GM21576 (cell line): ENCODE measurements around the gene NLGN1.

Experiments
- ATAC-seq: cut with Tn5 transposase; IDR thresholded peaks from one replicate; pipeline ENCODE4 v1.9.1; 2021; ENCODE audit warnings: mild to moderate bottlenecking, moderate library complexity; ENCODE audit not compliant: unreplicated experiment

The NLGN1 gene

GRCh38 chr3:174253196-174253823, 855.8 kb downstream of the NLGN1 start:
- ATAC-seq = no peak

GRCh38 chr3:174253940-174254339, 856.4 kb downstream of the NLGN1 start:
- ATAC-seq = no peak

DNA sequence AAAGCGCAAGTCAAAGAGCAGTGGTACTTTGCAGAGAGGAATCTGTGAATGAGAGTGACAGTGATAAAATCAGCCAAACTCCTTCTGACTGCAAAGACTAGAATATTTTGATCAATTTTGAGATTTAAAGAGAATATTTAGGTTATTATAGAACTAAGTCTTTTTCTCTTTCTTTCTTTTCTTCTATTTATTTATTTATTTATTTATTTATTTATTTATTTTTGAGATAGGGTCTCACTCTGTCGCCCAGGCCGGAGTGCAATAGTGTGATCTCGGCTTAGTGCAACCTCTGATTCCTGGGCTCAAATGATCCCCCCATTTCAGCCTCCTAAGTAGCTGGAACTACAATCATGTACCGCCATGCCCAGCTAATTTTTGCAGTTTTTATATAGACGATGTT, 857.9 kb downstream of the NLGN1 start:
- ATAC-seq = no peak

DNA sequence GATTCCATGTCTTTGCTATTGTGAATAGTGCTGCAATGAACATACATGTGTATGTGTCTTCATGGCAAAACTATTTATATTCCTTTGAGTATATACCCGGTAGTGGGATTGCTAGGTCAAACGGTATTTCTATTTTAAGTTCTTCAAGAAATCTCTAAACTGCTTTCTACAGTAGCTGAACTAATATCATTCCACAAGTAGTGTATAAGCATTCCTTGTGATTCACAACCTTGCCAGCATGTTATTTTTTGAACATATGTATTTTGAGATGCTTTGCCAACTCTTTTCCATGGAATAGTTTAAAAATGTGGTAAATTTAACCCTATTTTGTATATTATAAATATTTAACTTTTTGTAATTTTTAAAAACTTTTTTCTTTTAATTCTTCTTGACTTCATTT, 868.9 kb downstream of the NLGN1 start:
- ATAC-seq = no peak

DNA sequence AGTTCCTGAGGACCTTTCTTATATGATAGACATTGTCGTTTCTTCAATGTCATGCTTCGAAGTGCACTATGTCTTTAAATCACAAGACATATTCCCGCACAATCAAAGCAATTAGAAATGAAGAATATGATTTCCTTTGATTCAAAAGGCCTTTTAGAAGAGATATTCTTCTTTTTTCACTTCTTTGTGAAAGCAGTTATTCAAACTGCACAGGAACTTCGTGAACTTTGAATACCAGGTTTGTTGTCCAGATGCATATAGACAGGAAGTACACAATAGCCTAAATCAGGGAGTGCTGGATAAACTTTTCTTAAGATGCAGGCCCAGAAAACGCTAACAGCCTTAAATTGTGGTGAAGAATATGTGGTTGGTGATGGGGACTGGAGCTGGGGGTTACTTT, 870.5 kb downstream of the NLGN1 start:
- ATAC-seq = no peak

GRCh38 chr3:174268586-174268985, 871.0 kb downstream of the NLGN1 start:
- no peak for ATAC-seq

- no peak for ATAC-seq
Measured at GRCh38 chr3:174270841-174271240, 873.3 kb downstream of the NLGN1 start.

DNA sequence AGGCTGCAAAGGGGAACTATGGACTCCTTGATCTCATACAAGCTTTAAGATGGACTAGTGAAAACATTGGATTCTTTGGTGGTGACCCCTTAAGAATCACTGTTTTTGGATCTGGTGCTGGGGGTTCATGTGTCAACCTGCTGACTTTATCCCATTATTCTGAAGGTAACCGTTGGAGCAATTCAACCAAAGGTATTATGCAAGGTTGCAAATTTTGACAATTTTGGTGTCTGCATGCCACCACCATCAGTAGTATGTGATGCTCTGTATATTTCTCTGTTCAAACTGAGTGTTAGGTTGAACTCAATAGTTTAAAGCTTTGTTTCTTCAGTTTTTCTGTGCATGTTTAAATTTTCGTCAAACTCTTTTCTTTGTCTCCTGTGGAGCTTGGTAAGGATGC, 877.8 kb downstream of the NLGN1 start:
- no peak for ATAC-seq

- ATAC-seq = no peak
Measured at GRCh38 chr3:174276826-174277225, 879.3 kb downstream of the NLGN1 start.

- no peak for ATAC-seq
Measured at GRCh38 chr3:174278094-174278493, 880.5 kb downstream of the NLGN1 start.

- ATAC-seq = no peak
Measured at GRCh38 chr3:174280186-174280585, 882.6 kb downstream of the NLGN1 start.

DNA sequence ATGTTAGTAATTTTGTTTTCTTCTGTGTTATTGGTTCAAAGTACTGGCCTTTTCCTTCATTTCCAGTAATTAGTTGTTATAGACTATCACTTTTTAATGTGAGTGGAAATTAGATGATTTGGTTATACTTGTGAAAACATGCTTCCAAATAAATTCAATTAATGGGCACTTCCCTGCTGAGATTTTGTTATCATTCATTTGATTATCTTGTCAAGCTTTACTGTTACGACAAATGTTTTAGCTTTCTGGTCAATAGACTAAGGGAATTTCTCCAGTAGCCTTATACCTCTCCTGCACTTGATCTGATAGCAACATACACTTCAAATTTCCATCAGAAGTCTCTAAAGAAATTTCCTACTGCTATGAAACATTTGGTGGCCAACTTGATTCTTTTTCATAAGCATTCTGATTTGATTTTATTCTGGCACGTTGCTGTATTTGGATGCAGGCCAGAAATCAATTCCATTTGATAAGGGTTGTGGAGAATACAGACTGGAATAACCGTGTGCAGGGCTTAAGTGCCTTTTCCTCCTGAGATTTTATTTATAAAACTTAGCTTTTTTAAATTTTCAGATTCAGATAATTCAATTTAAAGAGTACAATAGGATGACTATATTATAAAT, 887.8 kb downstream of the NLGN1 start:
- no peak for ATAC-seq

GRCh38 chr3:174287705-174288104, 890.2 kb downstream of the NLGN1 start:
- ATAC-seq = no peak

GRCh38 chr3:174294616-174295015, 897.1 kb downstream of the NLGN1 start:
- no peak for ATAC-seq

DNA sequence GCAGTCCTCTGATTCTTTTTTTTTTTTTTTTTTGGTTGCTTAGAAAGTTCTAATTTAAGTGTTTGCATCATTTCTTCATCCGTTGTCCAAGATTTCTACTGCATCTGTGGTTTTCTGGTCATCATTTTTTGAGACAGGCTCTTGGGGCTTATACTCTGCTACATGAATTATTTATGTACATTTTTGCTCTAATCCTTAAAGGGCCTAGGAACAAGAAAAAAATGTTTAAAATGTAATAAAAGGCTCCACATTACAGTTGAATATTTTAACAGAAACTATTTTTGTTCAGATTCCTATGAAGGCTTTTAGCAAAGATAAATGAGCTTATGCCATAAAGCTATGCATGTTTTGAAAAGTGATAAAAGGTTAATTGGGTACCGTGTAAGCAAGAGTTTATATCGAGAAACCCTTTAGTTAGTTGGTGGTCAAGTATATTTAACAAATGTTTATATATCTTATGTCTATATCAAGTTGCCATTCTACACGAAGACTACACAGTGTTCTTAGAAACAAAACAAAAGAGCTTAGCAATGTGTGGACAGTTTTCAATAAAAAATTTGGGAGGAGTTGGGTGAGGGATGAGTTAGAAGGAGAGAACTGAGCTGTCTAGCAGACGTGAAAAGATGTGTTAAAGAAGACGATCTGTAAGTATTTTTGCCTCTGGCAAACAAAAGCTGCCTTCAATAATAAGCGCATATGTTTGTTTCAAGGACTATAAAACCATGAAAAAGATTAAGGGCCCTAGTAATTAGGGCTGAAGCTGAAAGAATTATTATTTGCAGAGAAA, 898.0 kb downstream of the NLGN1 start:
- ATAC-seq = no peak

DNA sequence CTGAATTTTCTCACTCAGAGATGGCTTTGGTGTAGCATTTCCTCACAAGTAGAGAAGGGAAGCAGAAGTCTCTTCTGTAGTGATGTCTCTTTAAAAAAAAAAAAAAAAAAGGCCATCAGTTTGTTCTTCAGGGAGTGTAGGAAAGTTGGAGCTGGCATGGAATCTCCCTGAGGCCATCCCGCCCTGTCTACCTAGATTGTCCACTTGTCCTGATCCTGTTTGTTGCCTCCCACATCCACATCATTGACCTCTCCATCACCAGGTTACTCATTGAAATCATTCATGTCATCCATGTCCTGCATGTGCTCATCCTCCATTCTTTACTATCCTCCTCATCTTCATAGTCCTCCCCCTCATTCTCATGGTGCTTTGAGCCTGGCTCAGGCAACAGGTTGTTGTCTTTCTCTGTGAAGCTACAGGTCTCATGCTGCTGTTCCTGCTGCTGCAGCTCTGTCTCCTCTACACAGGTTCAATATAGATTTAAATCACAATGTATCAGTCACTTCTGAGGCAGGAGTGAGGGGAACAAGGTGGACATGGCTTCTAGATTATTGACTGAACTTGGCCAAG, 905.3 kb downstream of the NLGN1 start:
- ATAC-seq = no peak

DNA sequence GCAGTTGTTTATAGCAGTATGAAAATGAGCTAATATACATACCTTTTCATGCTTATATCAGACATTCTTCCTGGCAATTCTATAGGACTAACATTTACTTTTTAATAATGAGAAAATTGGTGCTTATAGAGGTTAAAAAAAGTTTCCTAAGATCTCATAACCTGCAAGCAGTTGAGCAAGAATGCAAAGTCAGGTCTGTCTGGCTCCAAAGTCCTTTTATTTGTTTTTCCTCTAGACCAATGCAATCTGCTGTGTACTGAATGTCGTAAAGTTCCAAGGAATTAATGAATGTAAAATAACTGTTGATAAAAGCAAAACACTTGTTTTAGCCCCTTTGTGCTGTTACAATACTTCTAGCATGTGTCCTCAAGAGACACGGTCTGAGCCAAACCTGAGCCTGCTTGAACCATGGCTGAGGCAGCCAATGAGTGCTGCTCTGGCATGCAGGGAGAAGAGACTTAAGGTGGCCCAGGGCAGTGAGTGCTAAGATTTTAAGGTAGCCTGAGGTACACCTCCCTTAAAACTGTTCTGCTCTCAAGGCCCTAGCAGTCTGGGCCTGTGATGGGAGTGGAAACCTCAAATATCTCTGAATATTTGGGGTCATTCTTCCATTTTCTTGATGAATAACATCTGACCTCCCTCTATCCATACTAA, 906.5 kb downstream of the NLGN1 start:
- no peak for ATAC-seq

GRCh38 chr3:174308736-174309135, 911.2 kb downstream of the NLGN1 start:
- no peak for ATAC-seq

GRCh38 chr3:174310475-174310983, 913.0 kb downstream of the NLGN1 start:
- ATAC-seq = no peak

DNA sequence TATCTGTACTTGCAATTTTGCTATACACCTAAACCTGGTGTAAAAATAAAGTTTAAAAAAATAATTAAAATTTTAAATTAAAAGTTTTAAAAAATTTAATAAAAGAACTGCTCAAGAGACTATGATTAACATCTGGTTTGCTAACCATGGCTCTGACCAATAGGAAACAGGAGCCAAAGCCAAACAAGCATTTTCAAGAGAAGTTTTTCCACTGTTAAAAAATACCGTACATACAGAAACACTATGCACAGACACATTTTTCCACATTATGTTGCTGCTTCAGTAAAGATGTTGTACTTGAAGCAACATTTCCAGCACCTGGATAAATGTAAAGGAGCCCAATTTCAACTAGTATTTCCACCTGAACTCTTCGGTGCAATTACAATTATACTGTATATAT, 917.7 kb downstream of the NLGN1 start:
- ATAC-seq = no peak

- ATAC-seq = no peak
Measured at GRCh38 chr3:174317005-174317404, 919.5 kb downstream of the NLGN1 start.
